GM18867 (cell line): ENCODE data around the gene SURF4.
A peak's percentile ranks its signal among the peaks of the same experiment; 100 is the strongest.

ENCODE experiments used
- ATAC-seq: cut with Tn5 transposase; IDR thresholded peaks from one replicate; pipeline ENCODE4 v1.9.1; 2021; ENCODE audit warnings: mild to moderate bottlenecking, moderate library complexity; ENCODE audit not compliant: unreplicated experiment

SURF4 gene

GRCh38 chr9:133375724-133376654 is at the start of gene SURF4, which contains the start of gene STKLD1:
TSS of gene SURF4 (minus strand) at chr9:133376060. CDS start at chr9:133375969, 91 bp downstream.
TSS of gene STKLD1 (plus strand) at chr9:133376366. CDS start at chr9:133376474, 108 bp downstream.
- peak; percentile 88 for ATAC-seq

- ATAC-seq = no peak
Measured at GRCh38 chr9:133425049-133425632, 49.3 kb upstream of the SURF4 start.

GRCh38 chr9:133424187-133424586 is 48.3 kb upstream of the SURF4 start:
- no peak for ATAC-seq

- ATAC-seq = no peak
Measured at GRCh38 chr9:133423216-133423615, 47.4 kb upstream of the SURF4 start.

- no peak for ATAC-seq
Measured at GRCh38 chr9:133421615-133422542, 46.0 kb upstream of the SURF4 start, which contains the start of gene ADAMTS13. TSS of gene ADAMTS13 (plus strand) at chr9:133422367. CDS start at chr9:133422444, 77 bp downstream.

- no peak for ATAC-seq
Measured at GRCh38 chr9:133420392-133420827, 44.5 kb upstream of the SURF4 start.

GRCh38 chr9:133419005-133419404 is 43.1 kb upstream of the SURF4 start:
- ATAC-seq = no peak

GRCh38 chr9:133417541-133418461 is 41.9 kb upstream of the SURF4 start, which contains the start of gene REXO4:
TSS of gene REXO4 (minus strand) at chr9:133418010. CDS start at chr9:133417844, 166 bp downstream.
- ATAC-seq = peak; percentile 71

- no peak for ATAC-seq
Measured at GRCh38 chr9:133415170-133415569, 39.3 kb upstream of the SURF4 start.

GRCh38 chr9:133408042-133408441 is 32.2 kb upstream of the SURF4 start:
- ATAC-seq = no peak

GRCh38 chr9:133406480-133407307 is 30.8 kb upstream of the SURF4 start:
- ATAC-seq = peak; percentile 58

- no peak for ATAC-seq
Measured at GRCh38 chr9:133405508-133406438, 29.9 kb upstream of the SURF4 start.

- ATAC-seq = no peak
Measured at GRCh38 chr9:133404454-133405002, 28.7 kb upstream of the SURF4 start.

- ATAC-seq = no peak
Measured at GRCh38 chr9:133403766-133404453, 28.1 kb upstream of the SURF4 start.

GRCh38 chr9:133402689-133403088 is 26.8 kb upstream of the SURF4 start:
- no peak for ATAC-seq

- ATAC-seq = no peak
Measured at GRCh38 chr9:133401588-133401987, 25.7 kb upstream of the SURF4 start.

GRCh38 chr9:133400292-133400691 is 24.4 kb upstream of the SURF4 start:
- ATAC-seq = no peak
